GM18498 (cell line): ENCODE results near the gene FBXO7.

ENCODE experiments used
- ATAC-seq: cut with Tn5 transposase; IDR thresholded peaks from one replicate; pipeline ENCODE4 v1.9.1; 2021; ENCODE audit warnings: mild to moderate bottlenecking, moderate library complexity; ENCODE audit not compliant: unreplicated experiment

FBXO7 gene

GRCh38 chr22:32487461-32487860, 12.8 kb downstream of the FBXO7 start:
- ATAC-seq: no peak

GRCh38 chr22:32489377-32489776, 14.8 kb downstream of the FBXO7 start:
- no peak for ATAC-seq

- ATAC-seq: no peak
These were observed 15.7 kb downstream of the FBXO7 start for GRCh38 chr22:32490279-32490678.

GRCh38 chr22:32492111-32492510, 17.5 kb downstream of the FBXO7 start:
- ATAC-seq: no peak

- ATAC-seq: no peak
These were observed 18.9 kb downstream of the FBXO7 start for GRCh38 chr22:32493551-32493950.

GRCh38 chr22:32494971-32495370, 20.4 kb downstream of the FBXO7 start:
- no peak for ATAC-seq

- ATAC-seq: no peak
These were observed 25.1 kb downstream of the FBXO7 start for GRCh38 chr22:32499666-32500065.

GRCh38 chr22:32501836-32502752, 27.5 kb downstream of the FBXO7 start:
- ATAC-seq: no peak

GRCh38 chr22:32509045-32509444, 34.4 kb downstream of the FBXO7 start:
- no peak for ATAC-seq

GRCh38 chr22:32511274-32511673, 36.7 kb downstream of the FBXO7 start:
- no peak for ATAC-seq

GRCh38 chr22:32511776-32512175, 37.2 kb downstream of the FBXO7 start:
- ATAC-seq: no peak

- ATAC-seq: no peak
These were observed 37.8 kb downstream of the FBXO7 start for GRCh38 chr22:32512267-32512982.

GRCh38 chr22:32515084-32515483, 40.5 kb downstream of the FBXO7 start:
- ATAC-seq: no peak

GRCh38 chr22:32517488-32517887, 42.9 kb downstream of the FBXO7 start:
- no peak for ATAC-seq

- no peak for ATAC-seq
These were observed 43.3 kb downstream of the FBXO7 start for GRCh38 chr22:32517921-32518320.

GRCh38 chr22:32518381-32518780, 43.8 kb downstream of the FBXO7 start:
- no peak for ATAC-seq

- no peak for ATAC-seq
These were observed 44.2 kb downstream of the FBXO7 start for GRCh38 chr22:32518848-32519247.

GRCh38 chr22:32520612-32521011, 46.0 kb downstream of the FBXO7 start:
- no peak for ATAC-seq

GRCh38 chr22:32522237-32522636, 47.6 kb downstream of the FBXO7 start:
- ATAC-seq: no peak

- no peak for ATAC-seq
These were observed 53.1 kb downstream of the FBXO7 start for GRCh38 chr22:32527756-32528155.

GRCh38 chr22:32528316-32528715, 53.7 kb downstream of the FBXO7 start:
- ATAC-seq: no peak
